Activated CD4-positive, alpha-beta T cell treated with anti-CD3 and anti-CD28 coated beads, Interleukin-2, amount 10 ng/mL, durations not matched to agents 24 days and 14 days (primary cell): ENCODE measurements around the gene ZNF45. TPM values are rescaled to one million over a fixed set of nuclear protein-coding genes. Genes with fewer than 3 reads are reported as not detected.
A peak's percentile ranks its signal among the peaks of the same experiment; 100 is the strongest.

Experiments
- DNase-seq: peaks from one replicate; pipeline ENCODE4 v3.0.0; 2022
- H3K27ac Mint-ChIP-seq: one replicate; pipeline ENCODE4 v1.8.0; 2022; ENCODE audit warnings: mild to moderate bottlenecking, mixed read lengths
- H3K27me3 Mint-ChIP-seq: one replicate; pipeline ENCODE4 v1.8.0; 2022; ENCODE audit warnings: mixed read lengths
- H3K36me3 Mint-ChIP-seq: one replicate; pipeline ENCODE4 v1.8.0; 2022; ENCODE audit warnings: low read depth, mild to moderate bottlenecking, mixed read lengths
- H3K4me1 Mint-ChIP-seq: one replicate; pipeline ENCODE4 v1.8.0; 2021; ENCODE audit warnings: mixed read lengths
- H3K4me3 Mint-ChIP-seq: one replicate; pipeline ENCODE4 v1.8.0; 2022; ENCODE audit warnings: mild to moderate bottlenecking, moderate library complexity, mixed read lengths
- H3K9me3 Mint-ChIP-seq: one replicate; pipeline ENCODE4 v1.8.0; 2021; ENCODE audit warnings: mixed read lengths
- intact Hi-C: fragments of 100-400 bp; cut with micrococcal nuclease; formaldehyde crosslinking; loops from one replicate; pipeline ENCODE4 v1.15.1; 2023
- total RNA-seq: library from RNA; stranded (reverse); gene quantifications from 2 replicates; pipeline ENCODE4 v1.2.3, GENCODE V29; 2022

ZNF45 gene
- total RNA-seq, 1 donor from 2014 or later: 9.4 TPM

GRCh38 chr19:43940719-43941118 lies 5.6 kb upstream of the ZNF45 start:
- Mint-ChIP-seq H3K36me3 (no peaks in the 10 kb centered on the region), H3K27me3 (no peaks in the 10 kb centered on the region), H3K4me3 (no peak overlapping the region)

GRCh38 chr19:43939557-43940260 lies 4.6 kb upstream of the ZNF45 start:
- Mint-ChIP-seq H3K27me3 (no peaks in the 10 kb centered on the region), H3K4me1 (peaks cover 2% of the 10 kb centered on the region), H3K27ac (no peak overlapping the region), H3K4me3 (no peak overlapping the region), H3K36me3 (no peaks in the 10 kb centered on the region), H3K9me3 (peaks cover 38% of the 10 kb centered on the region)
- no peak for DNase-seq
- intact Hi-C loops: loop anchor here (5.0 to 10.0 kb wide), 3 partner anchors 43 to 268 kb away; partner anchors contain the start of genes ZNF155 and ZNF283

More at GRCh38 chr19:43940719-43941118, 5.6 kb upstream of the ZNF45 start:
- Mint-ChIP-seq H3K4me1 (no peaks in the 10 kb centered on the region), H3K27ac (no peak overlapping the region), H3K9me3 (peaks cover 38% of the 10 kb centered on the region)
- intact Hi-C loops: no loop called here
- DNase-seq: no peak

DNA sequence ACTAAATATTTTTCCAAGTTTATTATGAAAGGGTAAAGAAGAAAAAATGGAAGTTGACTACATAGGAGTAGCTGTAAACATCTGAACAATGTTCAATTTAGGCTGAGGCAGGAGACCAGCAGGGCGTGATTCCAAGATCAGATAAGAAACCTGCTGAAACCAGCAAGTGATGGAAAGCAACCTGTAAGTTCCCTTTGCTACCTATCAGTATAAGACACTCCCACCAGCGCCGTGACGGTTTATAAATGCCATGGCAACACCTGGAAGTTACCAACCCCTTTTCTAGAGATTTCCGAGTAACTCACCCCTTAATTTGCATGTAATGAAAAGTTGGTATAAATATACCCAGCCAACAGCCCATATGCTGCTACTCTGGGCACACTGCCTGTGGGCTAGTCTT lies 1.1 kb upstream of the ZNF45 start:
- H3K27me3 Mint-ChIP-seq: no peaks in the 10 kb centered on the region
- no peak overlapping the region for H3K27ac Mint-ChIP-seq
- peaks cover 31% of the 10 kb centered on the region for H3K9me3 Mint-ChIP-seq
- H3K4me3 Mint-ChIP-seq: peak overlapping the region; percentile 92
- DNase-seq: no peak
- H3K4me1 Mint-ChIP-seq: peaks cover 10% of the 10 kb centered on the region
- peaks cover 22% of the 10 kb centered on the region for H3K36me3 Mint-ChIP-seq
- intact Hi-C loops: loop anchor here (5.0 to 10.0 kb wide), 3 partner anchors 46 to 271 kb away; partner anchors contain the start of genes ZNF155 and ZNF283

DNA sequence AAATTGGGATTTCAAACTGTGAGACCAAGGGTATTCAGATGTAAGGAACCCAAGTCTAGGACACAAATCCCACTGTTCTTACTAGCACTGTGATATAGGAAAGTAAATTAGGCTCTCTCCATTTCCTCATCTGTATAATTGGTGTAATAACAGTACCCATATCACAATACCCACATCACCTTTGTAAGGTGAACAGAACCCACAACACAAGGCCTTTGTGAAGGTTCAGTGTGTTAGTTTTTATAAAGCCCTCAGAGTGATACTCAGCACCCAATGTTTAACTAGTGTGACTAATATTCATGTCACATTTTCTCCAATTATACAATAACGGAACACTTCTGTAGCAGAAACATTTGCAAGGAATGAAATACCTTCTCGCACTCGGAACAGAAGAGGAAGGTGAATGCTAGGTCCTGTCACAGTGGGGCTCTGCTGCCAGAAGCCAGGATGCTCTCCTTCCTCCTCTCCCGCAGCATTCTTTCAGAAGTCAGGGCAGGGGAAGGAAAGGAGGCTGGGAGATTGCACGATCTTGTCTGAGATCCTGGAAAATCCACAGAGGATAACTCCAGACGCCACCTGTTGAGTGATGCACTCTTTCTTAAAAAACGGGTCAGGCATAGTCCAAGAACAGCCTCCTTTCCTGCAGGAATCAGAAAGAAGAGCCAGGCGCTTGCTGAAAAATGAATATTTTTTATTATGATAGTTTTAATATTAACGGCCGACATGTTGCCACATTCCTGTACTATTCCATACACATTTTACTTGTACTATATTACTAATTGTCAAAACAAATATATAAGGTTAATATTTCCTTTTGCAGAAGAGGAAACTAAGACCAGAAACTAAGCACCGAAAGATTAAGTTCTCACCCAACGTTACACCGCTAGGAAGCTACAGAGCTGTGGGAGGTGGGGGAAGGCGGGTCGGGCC lies 762 bp downstream of the ZNF45 start:
- Mint-ChIP-seq H3K4me3 (peak overlapping the region; percentile 92), H3K9me3 (peaks cover 39% of the 10 kb centered on the region), H3K27ac (peak overlapping the region; percentile 94), H3K4me1 (peaks cover 10% of the 10 kb centered on the region), H3K27me3 (no peaks in the 10 kb centered on the region), H3K36me3 (peaks cover 41% of the 10 kb centered on the region)
- no peak for DNase-seq
- intact Hi-C loops: loop anchor here (2.0 to 10.0 kb wide), 2 partner anchors 68 to 110 kb away; partner anchors contain the start of genes ZNF230 and ZNF283

DNA sequence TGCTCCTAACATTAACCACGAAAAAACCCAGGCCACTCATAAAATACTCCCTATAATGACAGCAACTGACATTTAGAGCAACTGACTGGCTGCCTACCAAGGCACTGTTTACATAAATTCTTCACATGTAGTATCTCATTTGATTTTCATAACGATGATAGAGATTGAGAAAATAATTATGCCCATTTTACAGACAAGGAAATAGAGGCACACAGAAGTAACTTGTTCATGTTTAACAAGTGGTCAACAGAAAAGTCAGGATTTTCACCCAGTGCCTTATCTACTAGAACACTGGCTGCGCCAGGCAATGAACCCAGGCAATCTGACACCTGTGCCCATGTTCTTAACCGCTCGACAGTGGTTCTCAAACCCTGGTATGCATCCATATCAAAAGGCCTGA lies 6.3 kb downstream of the ZNF45 start:
- Mint-ChIP-seq H3K36me3 (peaks cover 88% of the 10 kb centered on the region), H3K27ac (no peak overlapping the region), H3K4me1 (peaks cover 2% of the 10 kb centered on the region), H3K4me3 (no peak overlapping the region), H3K9me3 (peaks cover 38% of the 10 kb centered on the region), H3K27me3 (no peaks in the 10 kb centered on the region)
- intact Hi-C loops: no loop called here
- DNase-seq: no peak

DNA sequence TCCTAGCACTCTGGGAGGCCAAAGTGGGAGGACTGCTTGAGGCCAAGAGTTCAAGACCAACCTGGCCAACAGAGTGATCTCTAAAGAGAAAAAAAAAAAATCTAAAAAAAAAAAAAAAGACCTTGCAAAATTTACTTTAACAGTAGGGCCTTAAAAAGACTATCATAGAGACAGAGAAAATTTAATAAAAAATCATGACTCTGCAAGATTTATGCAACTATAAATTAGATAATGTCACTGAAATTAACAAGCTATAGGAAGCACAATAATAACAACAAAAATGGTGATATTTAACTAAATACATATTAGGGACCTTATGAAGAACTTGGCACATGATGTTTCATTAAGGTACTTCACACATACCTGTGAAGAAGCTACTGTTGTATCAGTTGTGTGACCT lies 11.2 kb downstream of the ZNF45 start:
- Mint-ChIP-seq H3K27me3 (no peaks in the 10 kb centered on the region), H3K27ac (no peak overlapping the region), H3K36me3 (peaks cover 91% of the 10 kb centered on the region), H3K4me3 (no peak overlapping the region), H3K9me3 (peaks cover 43% of the 10 kb centered on the region), H3K4me1 (no peaks in the 10 kb centered on the region)
- no peak for DNase-seq
- intact Hi-C loops: no loop called here

GRCh38 chr19:43914051-43914450 lies 21.0 kb downstream of the ZNF45 start:
- no peak for DNase-seq
- H3K27ac Mint-ChIP-seq: no peak overlapping the region
- H3K9me3 Mint-ChIP-seq: peaks cover 58% of the 10 kb centered on the region
- H3K4me1 Mint-ChIP-seq: no peaks in the 10 kb centered on the region
- H3K36me3 Mint-ChIP-seq: peaks cover 72% of the 10 kb centered on the region
- H3K27me3 Mint-ChIP-seq: no peaks in the 10 kb centered on the region
- intact Hi-C loops: no loop called here
- H3K4me3 Mint-ChIP-seq: no peak overlapping the region

DNA sequence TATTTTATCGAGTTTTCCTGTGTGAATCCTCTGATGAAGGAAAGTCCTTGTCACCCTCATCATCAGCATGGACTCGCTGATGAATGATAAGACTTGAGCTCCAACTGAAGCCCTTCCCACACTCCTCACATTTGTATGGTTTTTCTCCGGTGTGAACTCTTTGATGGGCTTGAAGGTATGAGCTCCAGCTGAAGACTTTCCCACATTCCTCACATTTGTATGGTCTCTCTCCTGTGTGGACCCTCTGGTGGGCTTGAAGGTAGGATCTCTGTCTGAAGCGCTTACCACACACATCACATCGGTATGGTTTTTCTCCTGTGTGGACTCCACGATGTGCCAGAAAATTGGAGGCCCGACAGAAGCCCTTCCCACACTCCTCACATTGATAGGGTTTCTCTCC lies 21.7 kb downstream of the ZNF45 start:
- intact Hi-C loops: no loop called here

DNA sequence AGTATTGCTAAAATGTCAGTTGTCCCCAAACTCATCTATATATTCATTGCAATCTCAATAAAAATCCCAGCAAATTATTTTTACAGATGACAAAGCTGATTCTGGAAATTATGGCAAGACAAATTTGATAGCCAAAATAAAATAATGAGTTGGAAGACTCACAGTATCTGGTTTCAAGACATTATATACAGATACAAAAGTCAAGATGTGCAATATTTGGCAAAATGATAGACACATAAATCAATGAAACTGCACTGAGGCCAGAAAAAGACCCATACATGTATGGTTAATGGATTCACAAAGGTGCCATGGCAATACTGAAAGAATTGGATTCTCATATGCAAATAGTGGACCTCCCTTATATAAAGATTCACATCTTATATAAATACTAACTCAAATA lies 24.2 kb downstream of the ZNF45 start:
- no peak overlapping the region for H3K27ac Mint-ChIP-seq
- H3K9me3 Mint-ChIP-seq: peaks cover 50% of the 10 kb centered on the region
- no peaks in the 10 kb centered on the region for H3K4me1 Mint-ChIP-seq
- peaks cover 41% of the 10 kb centered on the region for H3K36me3 Mint-ChIP-seq
- no peak overlapping the region for H3K4me3 Mint-ChIP-seq
- H3K27me3 Mint-ChIP-seq: no peaks in the 10 kb centered on the region
- intact Hi-C loops: no loop called here
- no peak for DNase-seq

More for the DNA sequence above, 21.7 kb downstream of the ZNF45 start:
- no peaks in the 10 kb centered on the region for H3K4me1 Mint-ChIP-seq
- peaks cover 53% of the 10 kb centered on the region for H3K9me3 Mint-ChIP-seq
- DNase-seq: no peak
- H3K4me3 Mint-ChIP-seq: no peak overlapping the region
- H3K36me3 Mint-ChIP-seq: peaks cover 65% of the 10 kb centered on the region
- H3K27ac Mint-ChIP-seq: no peak overlapping the region
- no peaks in the 10 kb centered on the region for H3K27me3 Mint-ChIP-seq

DNA sequence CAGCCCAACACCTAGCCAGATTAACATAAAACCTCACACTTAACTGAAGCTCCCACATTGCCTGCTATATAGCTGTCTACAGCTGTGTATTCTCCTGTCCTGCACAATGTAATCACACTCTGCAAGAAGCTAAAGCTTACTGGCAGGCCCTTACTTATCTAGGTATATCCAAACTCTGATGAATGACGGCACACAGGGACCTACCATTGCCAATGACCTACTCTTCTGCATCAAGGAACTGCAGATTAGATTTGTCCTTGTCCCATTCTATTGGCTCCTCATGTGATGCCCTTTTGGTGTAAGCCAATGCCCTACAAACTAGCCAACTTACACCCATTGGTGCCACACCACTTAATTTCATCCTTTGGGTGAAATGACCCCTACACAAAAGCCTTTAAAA lies 26.4 kb downstream of the ZNF45 start:
- no peak overlapping the region for H3K4me3 Mint-ChIP-seq
- no peak overlapping the region for H3K27ac Mint-ChIP-seq
- H3K36me3 Mint-ChIP-seq: peaks cover 19% of the 10 kb centered on the region
- H3K4me1 Mint-ChIP-seq: no peaks in the 10 kb centered on the region
- no peak for DNase-seq
- intact Hi-C loops: no loop called here
- peaks cover 47% of the 10 kb centered on the region for H3K9me3 Mint-ChIP-seq
- H3K27me3 Mint-ChIP-seq: no peaks in the 10 kb centered on the region

- H3K27me3 Mint-ChIP-seq: no peaks in the 10 kb centered on the region
- peaks cover 9% of the 10 kb centered on the region for H3K36me3 Mint-ChIP-seq
- H3K27ac Mint-ChIP-seq: no peak overlapping the region
- peaks cover 45% of the 10 kb centered on the region for H3K9me3 Mint-ChIP-seq
- peaks cover 3% of the 10 kb centered on the region for H3K4me1 Mint-ChIP-seq
- intact Hi-C loops: no loop called here
- no peak for DNase-seq
- H3K4me3 Mint-ChIP-seq: no peak overlapping the region
Observed at GRCh38 chr19:43906774-43907173, 28.3 kb downstream of the ZNF45 start.

DNA sequence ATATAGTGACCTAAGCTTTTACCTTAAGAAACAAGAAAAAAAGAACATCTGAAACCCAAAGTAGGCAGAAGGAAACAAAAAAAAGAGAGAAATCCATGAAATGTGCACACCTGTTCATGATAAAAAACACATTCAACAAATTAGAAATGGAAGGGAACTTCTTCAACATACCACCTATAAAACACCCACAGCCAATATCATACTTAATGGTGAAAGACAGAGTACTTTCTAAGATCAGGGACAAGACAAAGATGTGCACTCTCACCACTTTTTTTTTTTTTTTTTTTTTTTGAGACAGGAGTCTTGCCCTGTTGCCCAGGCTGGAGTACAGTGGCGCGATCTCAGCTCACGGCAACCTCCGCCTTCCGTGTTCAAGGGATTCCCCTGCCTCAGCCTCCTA lies 29.2 kb downstream of the ZNF45 start:
- no peak for DNase-seq
- no peak overlapping the region for H3K4me3 Mint-ChIP-seq
- intact Hi-C loops: no loop called here
- peaks cover 12% of the 10 kb centered on the region for H3K36me3 Mint-ChIP-seq
- H3K27me3 Mint-ChIP-seq: no peaks in the 10 kb centered on the region
- peaks cover 9% of the 10 kb centered on the region for H3K4me1 Mint-ChIP-seq
- H3K9me3 Mint-ChIP-seq: peaks cover 53% of the 10 kb centered on the region
- H3K27ac Mint-ChIP-seq: no peak overlapping the region

DNA sequence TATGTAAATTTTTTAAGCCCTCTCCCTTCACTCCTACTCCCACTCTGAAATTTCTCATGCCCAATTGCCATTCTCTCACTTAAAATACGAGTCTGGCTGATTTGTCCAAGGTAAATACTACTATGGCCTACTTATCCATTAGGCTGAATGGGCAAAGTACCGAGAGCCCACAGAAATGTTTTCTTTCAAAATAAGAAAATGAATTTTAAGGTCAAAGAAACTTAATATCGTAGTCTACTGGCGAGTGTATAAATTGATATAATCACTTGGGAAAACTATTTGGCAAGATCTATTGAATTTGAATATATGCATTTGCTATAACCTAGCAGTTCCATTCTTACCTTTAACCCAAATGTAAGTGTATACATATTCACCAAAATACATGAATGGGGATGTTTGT lies 32.7 kb downstream of the ZNF45 start:
- Mint-ChIP-seq H3K27ac (no peak overlapping the region), H3K27me3 (no peaks in the 10 kb centered on the region), H3K9me3 (peaks cover 50% of the 10 kb centered on the region), H3K36me3 (peaks cover 16% of the 10 kb centered on the region), H3K4me3 (peak overlapping the region; percentile 94), H3K4me1 (peaks cover 11% of the 10 kb centered on the region)
- intact Hi-C loops: no loop called here
- DNase-seq: no peak
